Measurements from ENCODE around the gene TEAD1.

Gene TEAD1

GRCh38 chr11:12673924-12674570, at the start of gene TEAD1:
Gene TEAD1 (plus strand): TSS chr11:12674421.
- no peak for FAIRE-seq

- FAIRE-seq = no peak
These were observed 49.6 kb upstream of the TEAD1 start for GRCh38 chr11:12624595-12624994.

- FAIRE-seq = no peak
These were observed 48.7 kb upstream of the TEAD1 start for GRCh38 chr11:12625438-12626071.

GRCh38 chr11:12626616-12627015, 47.6 kb upstream of the TEAD1 start:
- FAIRE-seq = no peak

- no peak for FAIRE-seq
These were observed 45.9 kb upstream of the TEAD1 start for GRCh38 chr11:12628314-12628713.

GRCh38 chr11:12629601-12630313, 44.5 kb upstream of the TEAD1 start:
- FAIRE-seq = no peak

GRCh38 chr11:12631651-12632050, 42.6 kb upstream of the TEAD1 start:
- FAIRE-seq = no peak

- FAIRE-seq = no peak
These were observed 39.9 kb upstream of the TEAD1 start for GRCh38 chr11:12634329-12634728.

- FAIRE-seq = no peak
These were observed 37.3 kb upstream of the TEAD1 start for GRCh38 chr11:12636871-12637410.

- FAIRE-seq = no peak
These were observed 34.8 kb upstream of the TEAD1 start for GRCh38 chr11:12639388-12639787.

- no peak for FAIRE-seq
These were observed 33.9 kb upstream of the TEAD1 start for GRCh38 chr11:12640355-12640754.

GRCh38 chr11:12640926-12641849, 33.0 kb upstream of the TEAD1 start:
- FAIRE-seq = no peak

- no peak for FAIRE-seq
These were observed 32.2 kb upstream of the TEAD1 start for GRCh38 chr11:12642040-12642439.

GRCh38 chr11:12642806-12643428, 31.3 kb upstream of the TEAD1 start:
- no peak for FAIRE-seq

- no peak for FAIRE-seq
These were observed 27.7 kb upstream of the TEAD1 start for GRCh38 chr11:12646478-12646877.

- no peak for FAIRE-seq
These were observed 20.5 kb upstream of the TEAD1 start for GRCh38 chr11:12653729-12654128.

- no peak for FAIRE-seq
These were observed 18.4 kb upstream of the TEAD1 start for GRCh38 chr11:12655842-12656241.

- no peak for FAIRE-seq
These were observed 16.9 kb upstream of the TEAD1 start for GRCh38 chr11:12657336-12657735.

- no peak for FAIRE-seq
These were observed 16.2 kb upstream of the TEAD1 start for GRCh38 chr11:12657981-12658380.

GRCh38 chr11:12662101-12662689, 12.0 kb upstream of the TEAD1 start:
- no peak for FAIRE-seq

GRCh38 chr11:12664385-12664784, 9.8 kb upstream of the TEAD1 start:
- FAIRE-seq = no peak

- no peak for FAIRE-seq
These were observed 7.3 kb upstream of the TEAD1 start for GRCh38 chr11:12666915-12667314.
